Prostate gland (tissue), 2 donors: Measurements from ENCODE around the gene CROCC2.

Experiments
- CTCF ChIP-seq, 4 experiments: fragments of 200-600 bp in 2 of 4; fragments of 450-650 bp in 2 of 4; sonication (generic) in 2 of 4; IDR thresholded peaks; 1 replicate in 3 of 4; 2 replicates in 1 of 4; pipeline ENCODE4 v1.5.1; 2016 to 2019; ENCODE audit warnings: antibody characterized with exemption in 4 of 4, mild to moderate bottlenecking in 2 of 4, moderate library complexity in 2 of 4
- POLR2AphosphoS5 ChIP-seq: sonication (generic); formaldehyde crosslinking; IDR thresholded peaks from one replicate; pipeline ENCODE4 v1.6.1; 2017; ENCODE audit warnings: antibody characterized with exemption

DNA sequence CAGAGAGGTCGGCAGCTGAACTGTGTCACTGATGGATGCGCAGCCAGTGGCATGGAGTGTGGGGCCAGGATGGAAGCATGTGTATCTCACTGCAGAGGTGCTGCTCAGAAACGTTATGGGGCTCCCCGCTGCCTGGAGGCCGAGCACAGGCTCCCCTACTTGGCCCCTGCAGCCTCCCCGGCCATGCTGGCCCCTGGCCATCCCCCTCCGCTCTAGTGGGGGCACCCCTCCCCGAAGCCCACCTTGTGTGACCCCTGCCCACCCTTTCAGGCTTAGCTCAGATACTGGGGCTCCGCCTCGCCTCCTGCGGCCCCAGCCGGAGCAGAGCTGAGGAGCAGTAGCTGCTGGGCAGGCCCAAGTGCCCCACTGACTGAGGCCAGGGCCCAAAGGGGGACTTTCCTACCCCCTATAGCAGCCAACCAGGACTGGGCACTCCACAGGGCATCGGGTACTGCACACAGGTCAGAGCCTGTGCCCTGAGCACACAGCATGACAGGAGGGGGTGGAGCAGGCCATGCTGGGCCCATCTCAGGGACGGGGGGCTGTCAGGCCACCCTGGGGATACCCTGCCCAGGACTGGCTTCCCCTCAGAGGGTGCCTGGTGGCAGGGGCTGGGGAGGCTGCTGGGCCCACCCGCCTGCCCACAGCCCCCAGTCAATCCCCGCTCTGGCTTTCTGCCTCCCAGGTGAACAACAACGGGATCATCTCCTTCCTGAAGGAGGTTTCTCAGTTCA is 123.6 kb downstream of the CROCC2 start:
- no peak for TF ChIP-seq CTCF (IDR thresholded peaks at IDR 0.05)
- no peak for TF ChIP-seq POLR2AphosphoS5
